Measurements from ENCODE around the gene ZBTB7C. TPM values are rescaled to one million over a fixed set of nuclear protein-coding genes. Genes with fewer than 3 reads are reported as not detected.

The ZBTB7C gene
- total RNA-seq, 1 donor from 2014 or later: not detected

DNA sequence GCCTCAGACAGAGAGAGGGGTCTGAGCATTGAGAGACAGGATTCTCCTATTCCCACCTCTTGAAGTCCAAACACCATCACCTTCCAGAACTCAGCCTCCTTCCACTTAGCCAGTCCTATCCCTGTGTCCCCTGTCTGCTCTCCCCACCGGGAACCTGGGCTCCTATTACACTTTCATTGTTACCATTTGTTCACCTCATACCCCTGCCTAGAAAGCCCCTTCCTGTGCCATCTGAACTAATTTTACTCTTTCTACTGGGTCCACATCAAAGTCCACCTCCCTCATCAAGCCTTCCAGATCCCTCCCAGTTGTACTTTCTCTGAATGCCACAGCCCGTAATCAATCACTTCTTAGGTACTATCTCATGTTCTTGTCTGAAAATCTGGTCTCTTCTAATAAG, 220.6 kb downstream of the ZBTB7C start:
- no peak overlapping the region for H3K4me3 Mint-ChIP-seq
- TF ChIP-seq, protein P1, sequence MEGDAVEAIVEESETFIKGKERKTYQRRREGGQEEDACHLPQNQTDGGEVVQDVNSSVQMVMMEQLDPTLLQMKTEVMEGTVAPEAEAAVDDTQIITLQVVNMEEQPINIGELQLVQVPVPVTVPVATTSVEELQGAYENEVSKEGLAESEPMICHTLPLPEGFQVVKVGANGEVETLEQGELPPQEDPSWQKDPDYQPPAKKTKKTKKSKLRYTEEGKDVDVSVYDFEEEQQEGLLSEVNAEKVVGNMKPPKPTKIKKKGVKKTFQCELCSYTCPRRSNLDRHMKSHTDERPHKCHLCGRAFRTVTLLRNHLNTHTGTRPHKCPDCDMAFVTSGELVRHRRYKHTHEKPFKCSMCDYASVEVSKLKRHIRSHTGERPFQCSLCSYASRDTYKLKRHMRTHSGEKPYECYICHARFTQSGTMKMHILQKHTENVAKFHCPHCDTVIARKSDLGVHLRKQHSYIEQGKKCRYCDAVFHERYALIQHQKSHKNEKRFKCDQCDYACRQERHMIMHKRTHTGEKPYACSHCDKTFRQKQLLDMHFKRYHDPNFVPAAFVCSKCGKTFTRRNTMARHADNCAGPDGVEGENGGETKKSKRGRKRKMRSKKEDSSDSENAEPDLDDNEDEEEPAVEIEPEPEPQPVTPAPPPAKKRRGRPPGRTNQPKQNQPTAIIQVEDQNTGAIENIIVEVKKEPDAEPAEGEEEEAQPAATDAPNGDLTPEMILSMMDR (IDR thresholded peaks at IDR 0.05): no peak
- ATAC-seq (ENCODE audit: low read depth) (no peak), DNase-seq (no peak)
- intact Hi-C loops (cut with micrococcal nuclease): no loop called here
- no peaks in the 10 kb centered on the region for H3K4me1 Mint-ChIP-seq
- ChIA-PET CTCF (no interaction called here), POLR2A (no interaction called here)
- H3K36me3 Mint-ChIP-seq (ENCODE audit: low read depth): no peaks in the 10 kb centered on the region
- no peak overlapping the region for H3K27ac Mint-ChIP-seq
- H3K27me3 Mint-ChIP-seq: peaks cover 25% of the 10 kb centered on the region
- H3K9me3 Mint-ChIP-seq: peaks cover 3% of the 10 kb centered on the region

DNA sequence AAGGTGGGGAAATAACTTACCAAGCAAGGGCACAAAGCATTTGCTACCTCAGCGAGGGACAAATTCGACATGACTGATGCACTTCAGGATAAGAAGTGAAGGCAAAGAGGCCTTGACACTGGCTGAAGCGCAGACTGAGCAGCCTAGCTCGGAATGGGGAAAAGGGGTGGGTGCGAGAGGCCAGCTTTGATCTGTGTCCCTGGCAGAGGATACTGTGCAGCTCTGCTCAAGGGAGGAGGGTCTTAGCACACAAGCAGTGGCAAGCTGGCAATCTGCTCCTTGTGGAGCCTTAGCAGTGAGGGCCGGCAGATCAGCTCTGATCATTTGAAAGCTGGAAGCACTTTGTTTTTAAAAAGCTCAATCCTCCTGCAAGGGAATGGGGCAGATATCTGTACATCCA, 222.3 kb downstream of the ZBTB7C start:
- ChIA-PET CTCF (no interaction called here), POLR2A (no interaction called here)
- ATAC-seq (ENCODE audit: low read depth) (no peak), DNase-seq (no peak)
- Mint-ChIP-seq H3K4me1 (no peaks in the 10 kb centered on the region), H3K4me3 (no peak overlapping the region), H3K27me3 (peaks cover 32% of the 10 kb centered on the region), H3K9me3 (peaks cover 3% of the 10 kb centered on the region), H3K36me3 (ENCODE audit: low read depth) (no peaks in the 10 kb centered on the region), H3K27ac (no peak overlapping the region)
- intact Hi-C loops (cut with micrococcal nuclease): no loop called here
- TF ChIP-seq, protein P1 (IDR thresholded peaks at IDR 0.05): no peak

DNA sequence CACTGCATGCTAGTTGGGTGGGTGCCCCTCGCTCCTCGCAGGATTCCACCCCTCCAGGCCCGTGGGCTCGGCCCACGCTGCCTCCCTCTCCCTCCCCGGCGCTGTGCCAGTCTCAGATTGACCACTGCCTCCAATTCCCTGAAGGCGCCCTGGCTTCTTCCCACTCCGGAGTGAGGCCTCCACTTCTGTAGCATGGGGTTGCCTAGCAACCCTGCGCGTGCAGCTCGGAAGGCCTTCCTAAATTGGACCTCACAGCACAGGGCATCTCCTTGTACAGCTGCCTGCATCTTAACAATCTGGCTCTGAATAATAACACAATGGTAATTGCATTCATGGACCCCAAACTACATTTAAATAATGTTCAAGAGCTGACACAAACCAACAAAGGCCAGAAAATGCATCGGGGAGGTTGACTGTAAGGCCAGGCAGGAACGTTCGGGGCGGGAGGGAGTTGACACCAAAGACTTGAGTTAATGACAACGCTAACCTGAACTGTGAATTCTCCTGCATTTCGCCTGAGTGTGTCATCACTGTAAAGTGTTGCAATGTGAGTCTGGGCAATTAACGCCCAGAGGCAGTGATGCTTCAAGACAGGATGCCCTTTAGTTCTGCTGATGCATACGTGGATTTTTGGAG, 222.9 kb downstream of the ZBTB7C start:
- ATAC-seq (ENCODE audit: low read depth) (no peak), DNase-seq (no peak)
- Mint-ChIP-seq H3K4me1 (no peaks in the 10 kb centered on the region), H3K36me3 (ENCODE audit: low read depth) (no peaks in the 10 kb centered on the region), H3K27me3 (peaks cover 35% of the 10 kb centered on the region), H3K9me3 (peaks cover 3% of the 10 kb centered on the region), H3K27ac (no peak overlapping the region), H3K4me3 (no peak overlapping the region)
- ChIA-PET POLR2A (no interaction called here), CTCF (no interaction called here)
- TF ChIP-seq, protein P1 (IDR thresholded peaks at IDR 0.05): no peak
- intact Hi-C loops (cut with micrococcal nuclease): no loop called here

DNA sequence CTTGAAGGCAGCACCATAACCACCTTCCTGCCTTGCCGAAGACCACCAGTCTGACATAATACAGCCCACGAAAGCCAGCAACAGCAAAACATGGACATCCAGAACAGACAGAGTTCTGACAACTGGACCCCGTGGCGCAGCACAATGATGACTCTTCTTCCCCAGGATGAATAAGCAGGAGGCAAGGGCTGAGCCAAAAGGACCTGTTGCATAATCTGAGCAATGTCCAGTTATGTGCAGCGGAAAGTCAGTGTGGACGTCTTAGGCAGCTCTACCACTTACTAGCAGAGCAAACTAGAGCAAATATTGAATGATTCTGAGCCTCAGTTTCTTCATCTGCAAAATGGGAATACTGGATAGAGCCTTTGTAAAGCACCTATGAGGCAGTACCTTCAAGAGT, 225.1 kb downstream of the ZBTB7C start:
- POLR2A ChIA-PET: no interaction called here
- CTCF ChIA-PET: no interaction called here
- Mint-ChIP-seq H3K27me3 (peaks cover 35% of the 10 kb centered on the region), H3K4me1 (no peaks in the 10 kb centered on the region), H3K4me3 (no peak overlapping the region), H3K36me3 (ENCODE audit: low read depth) (no peaks in the 10 kb centered on the region), H3K27ac (no peak overlapping the region), H3K9me3 (peaks cover 3% of the 10 kb centered on the region)
- intact Hi-C loops (cut with micrococcal nuclease): no loop called here
- DNase-seq: no peak
- ATAC-seq (ENCODE audit: low read depth): no peak
- TF ChIP-seq, protein P1 (IDR thresholded peaks at IDR 0.05): no peak

DNA sequence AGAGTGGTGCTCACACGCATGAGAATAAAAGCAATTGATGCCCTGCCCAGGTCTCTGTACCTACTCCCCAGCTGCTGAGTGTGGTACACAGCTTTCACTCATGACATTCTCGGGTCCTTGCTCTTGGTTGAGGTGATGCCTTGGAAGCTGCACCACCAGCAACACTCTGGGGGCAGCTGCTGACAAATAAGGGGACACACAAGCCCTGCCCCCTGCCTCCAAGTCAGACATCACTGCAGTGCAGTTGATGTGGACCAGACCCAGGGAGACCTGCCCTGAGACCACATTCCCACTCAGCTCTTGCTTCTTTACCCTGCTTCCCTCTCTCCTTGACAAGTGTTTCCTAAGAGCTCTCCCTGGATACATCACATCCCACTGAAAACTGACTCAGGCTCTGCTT, 225.6 kb downstream of the ZBTB7C start:
- ATAC-seq (ENCODE audit: low read depth): no peak
- no peaks in the 10 kb centered on the region for H3K36me3 Mint-ChIP-seq (ENCODE audit: low read depth)
- TF ChIP-seq, protein P1 (IDR thresholded peaks at IDR 0.05): no peak
- peaks cover under 1% of the 10 kb centered on the region for H3K9me3 Mint-ChIP-seq
- no peaks in the 10 kb centered on the region for H3K4me1 Mint-ChIP-seq
- no peak overlapping the region for H3K27ac Mint-ChIP-seq
- CTCF ChIA-PET: no interaction called here
- H3K4me3 Mint-ChIP-seq: no peak overlapping the region
- DNase-seq: no peak
- intact Hi-C loops (cut with micrococcal nuclease): no loop called here
- peaks cover 32% of the 10 kb centered on the region for H3K27me3 Mint-ChIP-seq
- POLR2A ChIA-PET: no interaction called here

Data from activated B cell treated with CpG ODN at 0.5 μM for 24 hours (primary cell).